GM23338 (cell line): ENCODE results near the gene YIPF3. TPM values are rescaled to one million over a fixed set of nuclear protein-coding genes. Genes with fewer than 3 reads are reported as not detected.

Experiments
- ATAC-seq: fragments of 200-7000 bp; cut with Tn5 transposase; 3 replicates; pipeline ENCODE4 v1.9.1; 2020
- DNase-seq: peaks from one replicate; pipeline ENCODE4 v3.0.0-alpha.2; 2015; ENCODE audit warnings: low spot score
- H2AFZ ChIP-seq: fragments of 200-600 bp; sonication (generic); 2 replicates; pipeline ENCODE4 v1.8.0; 2016; ENCODE audit warnings: antibody characterized with exemption, mild to moderate bottlenecking, moderate library complexity
- H3F3A ChIP-seq: fragments of 200-600 bp; sonication (generic); replicated peaks from 2 replicates; pipeline ENCODE4 v1.8.0; 2017; ENCODE audit warnings: antibody characterized with exemption, mixed run types, low read depth
- H3K27ac ChIP-seq: fragments of 200-600 bp; sonication (generic); 2 replicates; pipeline ENCODE4 v1.6.1; 2016; ENCODE audit warnings: low read depth
- H3K27me3 ChIP-seq: fragments of 200-600 bp; sonication (generic); 2 replicates; pipeline ENCODE4 v1.8.0; 2016; ENCODE audit warnings: mild to moderate bottlenecking, mixed run types, moderate library complexity; ENCODE audit not compliant: insufficient read depth
- H3K36me3 ChIP-seq: fragments of 200-600 bp; sonication (generic); 2 replicates; pipeline ENCODE4 v1.8.0; 2016; ENCODE audit warnings: mild to moderate bottlenecking; ENCODE audit not compliant: insufficient read depth
- H3K4me1 ChIP-seq: fragments of 200-600 bp; sonication (generic); 2 replicates; pipeline ENCODE4 v1.8.0; 2016; ENCODE audit warnings: mild to moderate bottlenecking, moderate library complexity; ENCODE audit not compliant: insufficient read depth
- H3K4me2 ChIP-seq: fragments of 200-600 bp; sonication (generic); 2 replicates; pipeline ENCODE4 v1.7.1; 2017; ENCODE audit warnings: mixed run types
- H3K4me3 ChIP-seq: fragments of 200-600 bp; sonication (generic); 2 replicates; pipeline ENCODE4 v1.6.1; 2016; ENCODE audit warnings: mixed run types
- H3K79me2 ChIP-seq: fragments of 200-600 bp; sonication (generic); replicated peaks from 2 replicates; pipeline ENCODE4 v1.8.0; 2017; ENCODE audit warnings: mild to moderate bottlenecking; ENCODE audit not compliant: insufficient read depth
- H3K9me2 ChIP-seq: fragments of 200-600 bp; sonication (generic); 2 replicates; pipeline ENCODE4 v1.8.0; 2017; ENCODE audit not compliant: insufficient read depth
- H4K20me1 ChIP-seq: fragments of 200-600 bp; sonication (generic); replicated peaks from 2 replicates; pipeline ENCODE4 v1.8.0; 2017; ENCODE audit warnings: mild to moderate bottlenecking; ENCODE audit not compliant: insufficient read depth
- H3K27ac Mint-ChIP-seq: 2 replicates; pipeline ENCODE4 v1.8.0; 2020; ENCODE audit warnings: inconsistent platforms, mild to moderate bottlenecking, moderate library complexity, mixed read lengths
- H3K27me3 Mint-ChIP-seq: 3 replicates; pipeline ENCODE4 v1.8.0; 2022; ENCODE audit warnings: low read depth, mild to moderate bottlenecking, moderate library complexity, mixed read lengths, inconsistent platforms; ENCODE audit not compliant: insufficient read depth, poor library complexity
- H3K36me3 Mint-ChIP-seq: 3 replicates; pipeline ENCODE4 v1.8.0; 2021; ENCODE audit warnings: low read depth, mild to moderate bottlenecking, inconsistent platforms, moderate library complexity, mixed read lengths
- H3K4me1 Mint-ChIP-seq: 3 replicates; pipeline ENCODE4 v1.8.0; 2020; ENCODE audit warnings: mild to moderate bottlenecking, inconsistent platforms, mixed read lengths
- H3K4me3 Mint-ChIP-seq: 3 replicates; pipeline ENCODE4 v1.8.0; 2021; ENCODE audit warnings: moderate library complexity, mild to moderate bottlenecking, inconsistent platforms, mixed read lengths
- H3K9me3 Mint-ChIP-seq: 3 replicates; pipeline ENCODE4 v1.8.0; 2020; ENCODE audit warnings: moderate library complexity, mild to moderate bottlenecking, inconsistent platforms, mixed read lengths
- CREB1 ChIP-seq: fragments of 250-450 bp; sonication (Bioruptor Pico); IDR thresholded peaks from 2 replicates; pipeline ENCODE4 v1.5.0; 2020; ENCODE audit warnings: low read depth, mild to moderate bottlenecking, moderate library complexity
- EZH2 ChIP-seq: fragments of 200-600 bp; sonication (generic); IDR thresholded peaks from one replicate; pipeline ENCODE4 v1.8.0; 2017; ENCODE audit warnings: antibody characterized with exemption, mild to moderate bottlenecking, low read depth; ENCODE audit not compliant: unreplicated experiment
- EZH2phosphoT487 ChIP-seq: fragments of 200-600 bp; sonication (generic); IDR thresholded peaks from one replicate; pipeline ENCODE4 v1.8.1; 2018; ENCODE audit warnings: antibody characterized with exemption; ENCODE audit not compliant: unreplicated experiment
- JUNB ChIP-seq: IDR thresholded peaks from one replicate; pipeline ENCODE4 v1.6.1; 2016; ENCODE audit warnings: antibody characterized with exemption; ENCODE audit not compliant: unreplicated experiment
- NANOG ChIP-seq: IDR thresholded peaks from 2 replicates; pipeline ENCODE4 v1.6.1; 2016; ENCODE audit warnings: antibody characterized with exemption, borderline replicate concordance
- POLR2AphosphoS5 ChIP-seq: IDR thresholded peaks from 2 replicates; pipeline ENCODE4 v1.6.1; 2016; ENCODE audit warnings: antibody characterized with exemption, low read depth
- STAT1 ChIP-seq: IDR thresholded peaks from one replicate; pipeline ENCODE4 v1.6.1; 2016; ENCODE audit warnings: antibody characterized with exemption; ENCODE audit not compliant: unreplicated experiment
- ZNF114 ChIP-seq: fragments of 250-450 bp; sonication (Bioruptor Pico); IDR thresholded peaks from 2 replicates; pipeline ENCODE4 v1.5.0; 2020; ENCODE audit warnings: mild to moderate bottlenecking, moderate library complexity
- ZNF331 ChIP-seq: fragments of 250-450 bp; sonication (Bioruptor Pico); IDR thresholded peaks from 2 replicates; pipeline ENCODE4 v1.5.0; 2020; ENCODE audit warnings: low read depth, mild to moderate bottlenecking, moderate library complexity
- polyA plus RNA-seq: library from polyadenylated mRNA; unstranded; fragments of >200 nt; fragmentation: Nextera tagmentation; extraction: Ambion mirVana; gene quantifications from 2 replicates; pipeline ENCODE4 v1.2.1, GENCODE V29; 2016
- total RNA-seq: library from RNA; depleted of rRNA; stranded (reverse); fragments of >200 nt; shearing (Covaris generic); gene quantifications from 2 replicates; pipeline ENCODE4 v1.2.3, GENCODE V29; 2014
- TF ChIP-seq, protein P1 (sequence below), 2 experiments: fragments of 200-600 bp in 1 of 2; sonication (generic) in 1 of 2; conservative IDR thresholded peaks; 2 replicates each; pipeline versions ENCODE4 v1.5.1 to v1.6.1; 2016 to 2017; ENCODE audit warnings: antibody characterized with exemption in 2 of 2, low read depth in 2 of 2, mild to moderate bottlenecking in 2 of 2, moderate library complexity in 1 of 2
- TF ChIP-seq, protein P2 (sequence below): fragments of 250-450 bp; sonication (Bioruptor Pico); IDR thresholded peaks from 2 replicates; pipeline ENCODE4 v1.5.0; 2020; ENCODE audit warnings: mild to moderate bottlenecking, moderate library complexity
- TF ChIP-seq, protein P3 (sequence below): IDR thresholded peaks from 2 replicates; pipeline ENCODE4 v1.6.1; 2016; ENCODE audit warnings: antibody characterized with exemption
- TF ChIP-seq, protein P4 (sequence below): IDR thresholded peaks from one replicate; pipeline ENCODE4 v1.6.1; 2018; ENCODE audit warnings: antibody characterized with exemption; ENCODE audit not compliant: unreplicated experiment

Gene YIPF3
- total and polyA plus RNA-seq, 2 experiments from 2014 or later: 64.4 to 94.3 TPM

DNA sequence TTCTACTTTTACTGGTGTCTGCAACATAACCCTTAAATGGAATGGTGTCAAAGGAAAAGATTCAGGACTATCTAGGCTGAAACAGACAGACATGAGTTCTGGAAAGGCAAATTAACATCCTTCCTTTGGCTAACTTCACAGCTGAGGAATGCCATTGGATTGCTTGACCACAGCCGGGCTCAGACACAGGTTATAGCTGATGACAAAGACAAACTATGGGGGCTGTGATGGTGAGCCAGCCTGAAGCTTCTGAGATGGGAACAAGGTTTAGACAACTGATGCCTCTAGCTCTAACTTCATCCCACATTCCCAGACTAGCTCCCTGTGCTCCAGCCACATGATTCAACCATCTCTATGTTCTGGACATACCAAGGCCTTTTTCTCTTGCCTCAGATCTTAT, 15.5 kb upstream of the YIPF3 start:
- no peaks in the 10 kb centered on the region for H3K9me3 Mint-ChIP-seq
- H3K27ac Mint-ChIP-seq: no peak overlapping the region
- H3K36me3 Mint-ChIP-seq: peaks cover 77% of the 10 kb centered on the region

More for the DNA sequence above, 15.5 kb upstream of the YIPF3 start:
- TF ChIP-seq EZH2 (no peak), STAT1 (no peak), NANOG (no peak), POLR2AphosphoS5 (no peak), ZNF331 (no peak), ZNF114 (CRISPR knock-in tag) (no peak), EZH2phosphoT487 (no peak), CREB1 (no peak), JUNB (no peak)
- TF ChIP-seq, protein P1, sequence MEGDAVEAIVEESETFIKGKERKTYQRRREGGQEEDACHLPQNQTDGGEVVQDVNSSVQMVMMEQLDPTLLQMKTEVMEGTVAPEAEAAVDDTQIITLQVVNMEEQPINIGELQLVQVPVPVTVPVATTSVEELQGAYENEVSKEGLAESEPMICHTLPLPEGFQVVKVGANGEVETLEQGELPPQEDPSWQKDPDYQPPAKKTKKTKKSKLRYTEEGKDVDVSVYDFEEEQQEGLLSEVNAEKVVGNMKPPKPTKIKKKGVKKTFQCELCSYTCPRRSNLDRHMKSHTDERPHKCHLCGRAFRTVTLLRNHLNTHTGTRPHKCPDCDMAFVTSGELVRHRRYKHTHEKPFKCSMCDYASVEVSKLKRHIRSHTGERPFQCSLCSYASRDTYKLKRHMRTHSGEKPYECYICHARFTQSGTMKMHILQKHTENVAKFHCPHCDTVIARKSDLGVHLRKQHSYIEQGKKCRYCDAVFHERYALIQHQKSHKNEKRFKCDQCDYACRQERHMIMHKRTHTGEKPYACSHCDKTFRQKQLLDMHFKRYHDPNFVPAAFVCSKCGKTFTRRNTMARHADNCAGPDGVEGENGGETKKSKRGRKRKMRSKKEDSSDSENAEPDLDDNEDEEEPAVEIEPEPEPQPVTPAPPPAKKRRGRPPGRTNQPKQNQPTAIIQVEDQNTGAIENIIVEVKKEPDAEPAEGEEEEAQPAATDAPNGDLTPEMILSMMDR (conservative IDR thresholded peaks at IDR 0.05; ENCODE audit: low read depth in 2 of 2): no peak
- TF ChIP-seq, protein P2, sequence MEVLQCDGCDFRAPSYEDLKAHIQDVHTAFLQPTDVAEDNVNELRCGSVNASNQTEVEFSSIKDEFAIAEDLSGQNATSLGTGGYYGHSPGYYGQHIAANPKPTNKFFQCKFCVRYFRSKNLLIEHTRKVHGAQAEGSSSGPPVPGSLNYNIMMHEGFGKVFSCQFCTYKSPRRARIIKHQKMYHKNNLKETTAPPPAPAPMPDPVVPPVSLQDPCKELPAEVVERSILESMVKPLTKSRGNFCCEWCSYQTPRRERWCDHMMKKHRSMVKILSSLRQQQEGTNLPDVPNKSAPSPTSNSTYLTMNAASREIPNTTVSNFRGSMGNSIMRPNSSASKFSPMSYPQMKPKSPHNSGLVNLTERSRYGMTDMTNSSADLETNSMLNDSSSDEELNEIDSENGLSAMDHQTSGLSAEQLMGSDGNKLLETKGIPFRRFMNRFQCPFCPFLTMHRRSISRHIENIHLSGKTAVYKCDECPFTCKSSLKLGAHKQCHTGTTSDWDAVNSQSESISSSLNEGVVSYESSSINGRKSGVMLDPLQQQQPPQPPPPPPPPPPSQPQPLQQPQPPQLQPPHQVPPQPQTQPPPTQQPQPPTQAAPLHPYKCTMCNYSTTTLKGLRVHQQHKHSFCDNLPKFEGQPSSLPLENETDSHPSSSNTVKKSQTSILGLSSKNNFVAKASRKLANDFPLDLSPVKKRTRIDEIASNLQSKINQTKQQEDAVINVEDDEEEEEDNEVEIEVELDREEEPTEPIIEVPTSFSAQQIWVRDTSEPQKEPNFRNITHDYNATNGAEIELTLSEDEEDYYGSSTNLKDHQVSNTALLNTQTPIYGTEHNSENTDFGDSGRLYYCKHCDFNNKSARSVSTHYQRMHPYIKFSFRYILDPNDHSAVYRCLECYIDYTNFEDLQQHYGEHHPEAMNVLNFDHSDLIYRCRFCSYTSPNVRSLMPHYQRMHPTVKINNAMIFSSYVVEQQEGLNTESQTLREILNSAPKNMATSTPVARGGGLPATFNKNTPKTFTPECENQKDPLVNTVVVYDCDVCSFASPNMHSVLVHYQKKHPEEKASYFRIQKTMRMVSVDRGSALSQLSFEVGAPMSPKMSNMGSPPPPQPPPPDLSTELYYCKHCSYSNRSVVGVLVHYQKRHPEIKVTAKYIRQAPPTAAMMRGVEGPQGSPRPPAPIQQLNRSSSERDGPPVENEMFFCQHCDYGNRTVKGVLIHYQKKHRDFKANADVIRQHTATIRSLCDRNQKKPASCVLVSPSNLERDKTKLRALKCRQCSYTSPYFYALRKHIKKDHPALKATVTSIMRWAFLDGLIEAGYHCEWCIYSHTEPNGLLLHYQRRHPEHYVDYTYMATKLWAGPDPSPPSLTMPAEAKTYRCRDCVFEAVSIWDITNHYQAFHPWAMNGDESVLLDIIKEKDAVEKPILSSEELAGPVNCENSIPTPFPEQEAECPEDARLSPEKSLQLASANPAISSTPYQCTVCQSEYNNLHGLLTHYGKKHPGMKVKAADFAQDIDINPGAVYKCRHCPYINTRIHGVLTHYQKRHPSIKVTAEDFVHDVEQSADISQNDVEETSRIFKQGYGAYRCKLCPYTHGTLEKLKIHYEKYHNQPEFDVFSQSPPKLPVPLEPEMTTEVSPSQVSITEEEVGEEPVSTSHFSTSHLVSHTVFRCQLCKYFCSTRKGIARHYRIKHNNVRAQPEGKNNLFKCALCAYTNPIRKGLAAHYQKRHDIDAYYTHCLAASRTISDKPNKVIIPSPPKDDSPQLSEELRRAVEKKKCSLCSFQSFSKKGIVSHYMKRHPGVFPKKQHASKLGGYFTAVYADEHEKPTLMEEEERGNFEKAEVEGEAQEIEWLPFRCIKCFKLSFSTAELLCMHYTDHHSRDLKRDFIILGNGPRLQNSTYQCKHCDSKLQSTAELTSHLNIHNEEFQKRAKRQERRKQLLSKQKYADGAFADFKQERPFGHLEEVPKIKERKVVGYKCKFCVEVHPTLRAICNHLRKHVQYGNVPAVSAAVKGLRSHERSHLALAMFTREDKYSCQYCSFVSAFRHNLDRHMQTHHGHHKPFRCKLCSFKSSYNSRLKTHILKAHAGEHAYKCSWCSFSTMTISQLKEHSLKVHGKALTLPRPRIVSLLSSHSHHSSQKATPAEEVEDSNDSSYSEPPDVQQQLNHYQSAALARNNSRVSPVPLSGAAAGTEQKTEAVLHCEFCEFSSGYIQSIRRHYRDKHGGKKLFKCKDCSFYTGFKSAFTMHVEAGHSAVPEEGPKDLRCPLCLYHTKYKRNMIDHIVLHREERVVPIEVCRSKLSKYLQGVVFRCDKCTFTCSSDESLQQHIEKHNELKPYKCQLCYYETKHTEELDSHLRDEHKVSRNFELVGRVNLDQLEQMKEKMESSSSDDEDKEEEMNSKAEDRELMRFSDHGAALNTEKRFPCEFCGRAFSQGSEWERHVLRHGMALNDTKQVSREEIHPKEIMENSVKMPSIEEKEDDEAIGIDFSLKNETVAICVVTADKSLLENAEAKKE (CRISPR knock-in tag): no peak
- TF ChIP-seq, protein P3, sequence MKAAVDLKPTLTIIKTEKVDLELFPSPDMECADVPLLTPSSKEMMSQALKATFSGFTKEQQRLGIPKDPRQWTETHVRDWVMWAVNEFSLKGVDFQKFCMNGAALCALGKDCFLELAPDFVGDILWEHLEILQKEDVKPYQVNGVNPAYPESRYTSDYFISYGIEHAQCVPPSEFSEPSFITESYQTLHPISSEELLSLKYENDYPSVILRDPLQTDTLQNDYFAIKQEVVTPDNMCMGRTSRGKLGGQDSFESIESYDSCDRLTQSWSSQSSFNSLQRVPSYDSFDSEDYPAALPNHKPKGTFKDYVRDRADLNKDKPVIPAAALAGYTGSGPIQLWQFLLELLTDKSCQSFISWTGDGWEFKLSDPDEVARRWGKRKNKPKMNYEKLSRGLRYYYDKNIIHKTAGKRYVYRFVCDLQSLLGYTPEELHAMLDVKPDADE: no peak
- TF ChIP-seq, protein P4, sequence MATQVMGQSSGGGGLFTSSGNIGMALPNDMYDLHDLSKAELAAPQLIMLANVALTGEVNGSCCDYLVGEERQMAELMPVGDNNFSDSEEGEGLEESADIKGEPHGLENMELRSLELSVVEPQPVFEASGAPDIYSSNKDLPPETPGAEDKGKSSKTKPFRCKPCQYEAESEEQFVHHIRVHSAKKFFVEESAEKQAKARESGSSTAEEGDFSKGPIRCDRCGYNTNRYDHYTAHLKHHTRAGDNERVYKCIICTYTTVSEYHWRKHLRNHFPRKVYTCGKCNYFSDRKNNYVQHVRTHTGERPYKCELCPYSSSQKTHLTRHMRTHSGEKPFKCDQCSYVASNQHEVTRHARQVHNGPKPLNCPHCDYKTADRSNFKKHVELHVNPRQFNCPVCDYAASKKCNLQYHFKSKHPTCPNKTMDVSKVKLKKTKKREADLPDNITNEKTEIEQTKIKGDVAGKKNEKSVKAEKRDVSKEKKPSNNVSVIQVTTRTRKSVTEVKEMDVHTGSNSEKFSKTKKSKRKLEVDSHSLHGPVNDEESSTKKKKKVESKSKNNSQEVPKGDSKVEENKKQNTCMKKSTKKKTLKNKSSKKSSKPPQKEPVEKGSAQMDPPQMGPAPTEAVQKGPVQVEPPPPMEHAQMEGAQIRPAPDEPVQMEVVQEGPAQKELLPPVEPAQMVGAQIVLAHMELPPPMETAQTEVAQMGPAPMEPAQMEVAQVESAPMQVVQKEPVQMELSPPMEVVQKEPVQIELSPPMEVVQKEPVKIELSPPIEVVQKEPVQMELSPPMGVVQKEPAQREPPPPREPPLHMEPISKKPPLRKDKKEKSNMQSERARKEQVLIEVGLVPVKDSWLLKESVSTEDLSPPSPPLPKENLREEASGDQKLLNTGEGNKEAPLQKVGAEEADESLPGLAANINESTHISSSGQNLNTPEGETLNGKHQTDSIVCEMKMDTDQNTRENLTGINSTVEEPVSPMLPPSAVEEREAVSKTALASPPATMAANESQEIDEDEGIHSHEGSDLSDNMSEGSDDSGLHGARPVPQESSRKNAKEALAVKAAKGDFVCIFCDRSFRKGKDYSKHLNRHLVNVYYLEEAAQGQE: no peak
- no peak overlapping the region for H3K4me3 ChIP-seq
- H3K4me2 ChIP-seq: no peak overlapping the region
- DNase-seq: no peak
- peaks cover 13% of the 10 kb centered on the region for H4K20me1 ChIP-seq
- H3K27me3 ChIP-seq: no peaks in the 10 kb centered on the region
- no peaks in the 10 kb centered on the region for H3K79me2 ChIP-seq
- H2AFZ ChIP-seq: no peak overlapping the region
- no peak overlapping the region for H3K4me3 Mint-ChIP-seq
- no peaks in the 10 kb centered on the region for H3K9me2 ChIP-seq
- no peak overlapping the region for H3K27ac ChIP-seq
- H3K36me3 ChIP-seq: peaks cover 45% of the 10 kb centered on the region
- H3F3A ChIP-seq: peaks cover 10% of the 10 kb centered on the region; the same call in 1 of the 2 replicates
- peaks cover 2% of the 10 kb centered on the region for H3K27me3 Mint-ChIP-seq
- ATAC-seq: no peak
- no peaks in the 10 kb centered on the region for H3K4me1 ChIP-seq
- no peaks in the 10 kb centered on the region for H3K4me1 Mint-ChIP-seq
